ENCODE measurements around the gene PM20D2.
"Not testable (repeated sequence)": the region's sequence is repeated elsewhere in the genome, so short reads cannot be mapped to it uniquely, and the experiment has no call there.

The PM20D2 gene

DNA sequence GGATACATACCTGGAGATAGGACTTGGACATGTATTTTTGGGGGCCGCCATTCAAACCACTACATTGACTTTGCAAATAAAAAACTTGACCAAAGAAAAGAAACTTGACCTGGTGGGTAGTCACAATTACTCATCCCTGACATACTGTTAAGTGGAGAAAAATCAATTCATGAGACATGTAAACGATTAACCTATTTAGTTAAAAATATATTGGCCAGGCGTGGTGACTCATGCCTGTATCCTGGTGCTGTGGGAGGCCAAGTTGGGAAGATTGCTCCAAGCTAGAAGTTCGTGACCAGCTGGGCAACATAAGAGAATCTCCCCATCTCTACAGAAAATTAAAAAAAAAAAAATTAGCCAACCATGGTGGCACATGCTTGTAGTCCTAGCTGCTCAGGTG, 25.5 kb upstream of the PM20D2 start:
- Histone ChIP-seq H3K9ac (ENCODE audit: insufficient read length) (no peak overlapping the region), H3K4me3 (no peak overlapping the region), H3K9me3 (ENCODE audit: low read depth, low read length) (no peaks in the 10 kb centered on the region), H3K27ac (no peak overlapping the region), H3K36me3 (ENCODE audit: insufficient read depth, low read length) (no peaks in the 10 kb centered on the region)
- TF ChIP-seq EZH2 (IDR thresholded peaks at IDR 0.05) (no peak), FOXP2 (optimal IDR thresholded peaks at IDR 0.05; ENCODE audit: control extremely low read depth, extremely low read length, insufficient read depth) (no peak), POLR2AphosphoS5 (IDR thresholded peaks at IDR 0.05; ENCODE audit: borderline replicate concordance, low read depth, low read length) (no peak)
- DNase-seq (ENCODE audit: low read depth, low spot score) = no peak

DNA sequence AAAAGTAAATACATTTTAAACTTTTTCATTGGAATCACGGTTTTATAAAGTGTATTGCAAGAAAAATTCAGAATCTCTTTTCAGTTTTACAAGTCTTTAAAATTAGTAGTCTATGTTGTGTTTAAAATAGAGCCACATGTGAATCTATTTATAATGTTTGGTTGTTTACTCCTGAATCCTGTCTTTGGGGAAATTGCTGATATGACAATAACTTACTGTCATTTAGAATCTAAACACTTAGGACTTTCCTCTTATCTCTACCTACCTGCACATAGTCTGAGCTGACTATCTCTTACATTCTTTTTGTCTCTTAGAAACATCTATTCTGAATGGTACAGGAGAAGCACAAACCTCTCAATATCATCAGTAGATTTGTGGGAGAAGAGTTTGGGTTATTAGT, 23.9 kb upstream of the PM20D2 start:
- DNase-seq (ENCODE audit: low read depth, low spot score) = no peak
- Histone ChIP-seq H3K4me3 (no peak overlapping the region), H3K9me3 (ENCODE audit: low read depth, low read length) (no peaks in the 10 kb centered on the region), H3K27ac (no peak overlapping the region), H3K36me3 (ENCODE audit: insufficient read depth, low read length) (no peaks in the 10 kb centered on the region), H3K9ac (ENCODE audit: insufficient read length) (peak overlapping the region; percentile 28)
- TF ChIP-seq FOXP2 (optimal IDR thresholded peaks at IDR 0.05; ENCODE audit: control extremely low read depth, extremely low read length, insufficient read depth) = no peak
- no peak for TF ChIP-seq EZH2 (IDR thresholded peaks at IDR 0.05)
- no peak for TF ChIP-seq POLR2AphosphoS5 (IDR thresholded peaks at IDR 0.05; ENCODE audit: borderline replicate concordance, low read depth, low read length)

DNA sequence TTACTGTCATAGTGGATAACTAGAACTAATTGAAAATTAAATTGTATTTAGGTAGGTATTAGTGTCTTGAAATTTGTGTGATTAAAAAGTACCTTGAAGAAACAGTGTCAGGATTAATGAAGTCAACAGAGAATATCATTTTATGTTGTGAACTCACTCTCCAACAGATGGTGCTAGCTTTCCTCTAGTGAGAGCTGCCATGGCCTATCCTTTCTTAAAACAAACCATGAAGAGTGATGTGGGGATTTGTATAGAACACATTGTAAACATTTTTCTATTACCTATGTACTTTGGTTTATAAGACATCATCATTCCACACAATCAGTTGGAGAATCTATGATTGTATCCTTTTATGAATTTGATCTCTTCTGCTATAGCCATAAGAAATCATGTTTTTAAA, 23.2 kb upstream of the PM20D2 start:
- H3K36me3 ChIP-seq (ENCODE audit: insufficient read depth, low read length) = no peaks in the 10 kb centered on the region
- no peak overlapping the region for H3K9ac ChIP-seq (ENCODE audit: insufficient read length)
- no peak overlapping the region for H3K27ac ChIP-seq
- TF ChIP-seq EZH2 (IDR thresholded peaks at IDR 0.05) (no peak), FOXP2 (optimal IDR thresholded peaks at IDR 0.05; ENCODE audit: control extremely low read depth, extremely low read length, insufficient read depth) (no peak), POLR2AphosphoS5 (IDR thresholded peaks at IDR 0.05; ENCODE audit: borderline replicate concordance, low read depth, low read length) (no peak)
- H3K4me3 ChIP-seq = no peak overlapping the region
- no peak for DNase-seq (ENCODE audit: low read depth, low spot score)
- no peaks in the 10 kb centered on the region for H3K9me3 ChIP-seq (ENCODE audit: low read depth, low read length)

DNA sequence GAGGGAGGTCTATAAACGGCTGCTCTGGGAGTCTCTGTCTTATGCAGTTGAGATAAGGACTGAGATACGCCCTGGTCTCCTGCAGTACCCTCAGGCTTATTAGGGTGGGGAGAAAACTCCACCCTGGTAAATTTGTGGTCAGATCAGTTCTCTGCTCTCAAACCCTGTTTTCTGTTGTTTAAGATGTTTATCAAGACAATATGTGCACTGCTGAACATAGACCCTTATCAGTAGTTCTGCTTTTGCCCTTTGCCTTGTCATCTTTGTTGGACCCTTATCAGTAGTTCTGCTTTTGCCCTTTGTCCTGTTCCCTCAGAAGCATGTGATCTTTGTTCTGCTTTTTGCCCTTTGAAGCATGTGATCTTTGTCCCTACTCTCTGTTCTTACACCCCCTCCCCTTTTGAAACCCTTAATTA, 17.6 kb upstream of the PM20D2 start:
- not testable (repeated sequence) for H3K4me3 ChIP-seq; DNase-seq (ENCODE audit: low read depth, low spot score); H3K9me3 ChIP-seq (ENCODE audit: low read depth, low read length); H3K9ac ChIP-seq (ENCODE audit: insufficient read length); H3K36me3 ChIP-seq (ENCODE audit: insufficient read depth, low read length); H3K27ac ChIP-seq

DNA sequence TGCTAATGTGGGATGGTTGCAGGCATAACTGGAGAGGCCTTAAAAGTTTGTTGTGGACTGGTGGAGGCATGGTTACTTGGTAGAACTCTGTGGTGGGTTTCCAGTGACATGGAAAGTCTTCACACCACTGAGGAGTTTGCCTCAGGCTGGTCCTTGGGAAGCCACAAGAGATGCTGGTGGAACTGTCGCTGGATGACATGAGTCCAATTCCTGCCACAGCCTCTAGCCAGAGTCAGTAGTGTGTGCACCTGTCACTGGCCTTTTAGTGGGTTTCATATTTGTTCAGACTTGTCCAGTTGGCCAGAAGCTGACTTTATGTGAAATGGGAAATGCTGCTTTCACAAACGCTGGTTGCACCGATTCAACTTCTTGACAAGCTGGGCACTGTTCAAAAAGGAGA, 14.3 kb upstream of the PM20D2 start:
- H3K36me3 ChIP-seq (ENCODE audit: insufficient read depth, low read length) = no peaks in the 10 kb centered on the region
- H3K4me3 ChIP-seq = no peak overlapping the region
- no peak overlapping the region for H3K27ac ChIP-seq
- no peaks in the 10 kb centered on the region for H3K9me3 ChIP-seq (ENCODE audit: low read depth, low read length)
- no peak for DNase-seq (ENCODE audit: low read depth, low spot score)
- TF ChIP-seq FOXP2 (optimal IDR thresholded peaks at IDR 0.05; ENCODE audit: control extremely low read depth, extremely low read length, insufficient read depth) (no peak), POLR2AphosphoS5 (IDR thresholded peaks at IDR 0.05; ENCODE audit: borderline replicate concordance, low read depth, low read length) (no peak), EZH2 (IDR thresholded peaks at IDR 0.05) (no peak)
- H3K9ac ChIP-seq (ENCODE audit: insufficient read length) = no peak overlapping the region

DNA sequence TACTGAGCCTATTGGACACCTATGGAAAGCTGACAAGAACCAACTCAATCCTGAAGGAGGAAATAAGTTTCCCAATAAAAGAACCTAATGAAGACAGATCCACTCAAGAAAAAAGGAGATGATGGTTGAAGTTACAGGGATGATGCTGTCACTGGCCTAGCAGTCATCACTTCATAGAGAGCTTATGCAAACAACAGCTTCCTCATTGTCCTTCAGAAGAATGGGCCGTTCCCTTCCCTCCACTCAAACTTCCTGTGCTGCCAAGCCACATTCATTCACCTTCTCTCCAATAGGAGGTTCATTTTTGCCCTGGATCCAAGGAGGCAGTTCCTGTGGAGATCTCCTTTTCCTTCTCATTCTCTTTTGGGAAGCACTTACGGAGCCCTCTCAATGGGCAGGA, 13.8 kb upstream of the PM20D2 start:
- no peak overlapping the region for H3K27ac ChIP-seq
- DNase-seq (ENCODE audit: low read depth, low spot score) = no peak
- TF ChIP-seq EZH2 (IDR thresholded peaks at IDR 0.05) (no peak), POLR2AphosphoS5 (IDR thresholded peaks at IDR 0.05; ENCODE audit: borderline replicate concordance, low read depth, low read length) (no peak), FOXP2 (optimal IDR thresholded peaks at IDR 0.05; ENCODE audit: control extremely low read depth, extremely low read length, insufficient read depth) (no peak)
- H3K9ac ChIP-seq (ENCODE audit: insufficient read length) = no peak overlapping the region
- no peaks in the 10 kb centered on the region for H3K9me3 ChIP-seq (ENCODE audit: low read depth, low read length)
- H3K36me3 ChIP-seq (ENCODE audit: insufficient read depth, low read length) = no peaks in the 10 kb centered on the region
- H3K4me3 ChIP-seq = no peak overlapping the region

DNA sequence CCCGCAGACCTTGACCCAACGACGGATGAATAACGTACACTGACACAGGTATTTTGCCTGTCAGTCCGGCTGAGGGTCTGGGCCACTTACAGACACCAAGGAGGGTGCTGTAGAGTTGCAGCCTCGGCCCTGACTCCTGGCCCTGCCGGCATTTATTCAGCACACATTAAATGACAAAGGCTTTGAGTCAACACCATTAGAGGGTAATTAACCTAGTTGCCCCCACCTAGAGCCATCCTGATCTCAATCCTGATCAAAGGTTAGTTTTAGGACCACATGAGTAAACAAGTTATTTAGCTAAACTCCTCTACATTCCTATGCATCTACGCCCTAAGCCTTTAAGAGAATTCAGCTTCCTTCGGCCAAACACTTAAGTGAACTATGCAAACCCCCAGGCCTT, 11.9 kb upstream of the PM20D2 start:
- TF ChIP-seq FOXP2 (optimal IDR thresholded peaks at IDR 0.05; ENCODE audit: control extremely low read depth, extremely low read length, insufficient read depth) (no peak), POLR2AphosphoS5 (IDR thresholded peaks at IDR 0.05; ENCODE audit: borderline replicate concordance, low read depth, low read length) (no peak), EZH2 (IDR thresholded peaks at IDR 0.05) (no peak)
- Histone ChIP-seq H3K9me3 (ENCODE audit: low read depth, low read length) (no peaks in the 10 kb centered on the region), H3K9ac (ENCODE audit: insufficient read length) (no peak overlapping the region), H3K4me3 (no peak overlapping the region), H3K36me3 (ENCODE audit: insufficient read depth, low read length) (no peaks in the 10 kb centered on the region), H3K27ac (no peak overlapping the region)
- no peak for DNase-seq (ENCODE audit: low read depth, low spot score)

DNA sequence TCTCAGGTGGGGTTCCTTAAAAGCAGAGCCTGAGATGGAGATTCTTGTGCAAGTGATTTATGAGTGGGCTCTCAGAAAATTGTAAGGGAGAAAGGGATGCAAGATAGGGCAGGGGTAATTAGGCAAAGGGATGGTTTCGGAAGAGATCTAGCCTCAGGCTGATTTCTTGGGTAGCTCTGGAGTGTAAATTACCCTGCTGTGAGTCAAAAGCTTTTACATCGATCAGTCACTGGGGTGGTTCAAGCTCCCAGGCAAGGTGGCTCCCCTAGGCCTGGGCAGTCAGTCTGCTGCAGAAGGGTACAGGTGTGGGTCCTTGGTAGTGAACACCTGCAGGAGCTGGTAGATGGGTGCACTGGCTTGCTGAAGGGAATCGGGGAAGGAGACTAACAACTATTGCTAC, 11.1 kb upstream of the PM20D2 start:
- H3K27ac ChIP-seq = no peak overlapping the region
- no peaks in the 10 kb centered on the region for H3K9me3 ChIP-seq (ENCODE audit: low read depth, low read length)
- no peaks in the 10 kb centered on the region for H3K36me3 ChIP-seq (ENCODE audit: insufficient read depth, low read length)
- H3K4me3 ChIP-seq = no peak overlapping the region
- TF ChIP-seq EZH2 (IDR thresholded peaks at IDR 0.05) (no peak), POLR2AphosphoS5 (IDR thresholded peaks at IDR 0.05; ENCODE audit: borderline replicate concordance, low read depth, low read length) (no peak)
- DNase-seq (ENCODE audit: low read depth, low spot score) = no peak
- no peak overlapping the region for H3K9ac ChIP-seq (ENCODE audit: insufficient read length)

DNA sequence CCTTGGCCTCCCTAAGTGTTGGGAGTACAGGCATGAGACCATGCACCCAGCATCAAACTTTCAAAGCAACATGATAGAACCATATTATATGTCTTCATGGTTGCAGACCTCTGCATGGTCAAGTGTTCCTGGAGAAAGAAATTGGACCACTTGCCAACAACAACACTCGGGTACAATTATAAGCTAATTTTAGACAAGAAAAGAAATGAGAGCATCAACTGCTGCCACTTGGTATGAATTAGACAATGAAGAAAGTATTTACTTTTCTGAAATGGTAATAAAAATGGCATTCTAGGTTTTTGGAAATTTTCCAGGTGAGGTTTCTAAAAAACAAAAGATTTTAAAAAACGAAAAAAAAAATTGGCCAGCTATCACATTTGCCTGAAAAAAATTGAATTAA, 7.7 kb upstream of the PM20D2 start:
- Histone ChIP-seq H3K9ac (ENCODE audit: insufficient read length) (no peak overlapping the region), H3K27ac (no peak overlapping the region), H3K9me3 (ENCODE audit: low read depth, low read length) (no peaks in the 10 kb centered on the region), H3K4me3 (no peak overlapping the region), H3K36me3 (ENCODE audit: insufficient read depth, low read length) (no peaks in the 10 kb centered on the region)
- DNase-seq (ENCODE audit: low read depth, low spot score) = no peak
- TF ChIP-seq EZH2 (IDR thresholded peaks at IDR 0.05) (no peak), FOXP2 (optimal IDR thresholded peaks at IDR 0.05; ENCODE audit: control extremely low read depth, extremely low read length, insufficient read depth) (no peak), POLR2AphosphoS5 (IDR thresholded peaks at IDR 0.05; ENCODE audit: borderline replicate concordance, low read depth, low read length) (no peak)

Data from SK-N-MC (cell line).